Mammary epithelial cell (primary cell): Measurements from ENCODE around the gene LRRC74A.
"Not testable (repeated sequence)": the region's sequence is repeated elsewhere in the genome, so short reads cannot be mapped to it uniquely, and the experiment has no call there.

Source experiments
- EZH2 ChIP-seq: IDR thresholded peaks from 2 replicates; pipeline ENCODE4 v1.6.1; 2012; ENCODE audit warnings: low read length, inconsistent platforms, borderline replicate concordance
- TF ChIP-seq, protein P1 (sequence below), 2 donors: IDR thresholded peaks in 1 of 2; conservative IDR thresholded peaks in 1 of 2; 2 replicates each; pipeline ENCODE4 v1.5.1; 2011 to 2012; ENCODE audit warnings: inconsistent platforms in 2 of 2, low read length in 2 of 2, mild to moderate bottlenecking in 2 of 2, control low read depth in 1 of 2, low read depth in 1 of 2; ENCODE audit not compliant: insufficient read depth in 1 of 2; ENCODE audit errors: extremely low read depth in 1 of 2

DNA sequence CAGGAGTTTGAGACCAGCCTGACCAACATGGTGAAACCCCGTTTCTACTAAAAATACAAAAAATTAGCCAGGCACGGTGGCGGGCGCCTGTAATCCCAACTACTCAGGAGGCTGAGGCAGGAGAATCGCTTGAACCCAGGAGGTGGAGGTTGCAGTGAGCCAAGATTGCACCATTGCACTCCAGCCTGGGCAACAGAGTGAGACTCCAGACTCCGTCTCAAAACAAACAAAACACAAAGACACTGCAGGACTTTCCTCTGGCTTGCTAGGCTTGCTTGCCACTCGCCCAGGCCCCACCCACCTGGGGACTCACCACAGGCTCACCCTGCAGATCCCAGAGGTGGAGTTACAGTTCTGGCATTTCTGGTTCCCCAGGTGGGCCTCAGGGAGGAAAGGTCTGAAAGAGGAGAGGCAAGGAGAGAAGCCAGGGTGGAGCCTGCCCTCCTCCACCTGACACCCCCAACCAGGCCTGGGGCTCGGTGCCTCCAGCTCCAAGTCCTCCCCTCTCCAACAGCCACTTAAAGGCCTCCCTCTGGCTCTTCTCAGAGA is 88.4 kb downstream of the LRRC74A start:
- TF ChIP-seq, protein P1, sequence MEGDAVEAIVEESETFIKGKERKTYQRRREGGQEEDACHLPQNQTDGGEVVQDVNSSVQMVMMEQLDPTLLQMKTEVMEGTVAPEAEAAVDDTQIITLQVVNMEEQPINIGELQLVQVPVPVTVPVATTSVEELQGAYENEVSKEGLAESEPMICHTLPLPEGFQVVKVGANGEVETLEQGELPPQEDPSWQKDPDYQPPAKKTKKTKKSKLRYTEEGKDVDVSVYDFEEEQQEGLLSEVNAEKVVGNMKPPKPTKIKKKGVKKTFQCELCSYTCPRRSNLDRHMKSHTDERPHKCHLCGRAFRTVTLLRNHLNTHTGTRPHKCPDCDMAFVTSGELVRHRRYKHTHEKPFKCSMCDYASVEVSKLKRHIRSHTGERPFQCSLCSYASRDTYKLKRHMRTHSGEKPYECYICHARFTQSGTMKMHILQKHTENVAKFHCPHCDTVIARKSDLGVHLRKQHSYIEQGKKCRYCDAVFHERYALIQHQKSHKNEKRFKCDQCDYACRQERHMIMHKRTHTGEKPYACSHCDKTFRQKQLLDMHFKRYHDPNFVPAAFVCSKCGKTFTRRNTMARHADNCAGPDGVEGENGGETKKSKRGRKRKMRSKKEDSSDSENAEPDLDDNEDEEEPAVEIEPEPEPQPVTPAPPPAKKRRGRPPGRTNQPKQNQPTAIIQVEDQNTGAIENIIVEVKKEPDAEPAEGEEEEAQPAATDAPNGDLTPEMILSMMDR (conservative IDR thresholded peaks at IDR 0.05 in 1 of 2, IDR thresholded peaks at IDR 0.05 in 1 of 2; ENCODE audit: extremely low read depth in 1 of 2, insufficient read depth in 1 of 2, low read depth in 1 of 2, low read length in 2 of 2): not testable (repeated sequence)
- TF ChIP-seq EZH2: not testable (repeated sequence)
